CD4-positive, alpha-beta T cell (primary cell): ENCODE results near the gene CLN3. TPM values are rescaled to one million over a fixed set of nuclear protein-coding genes. Genes with fewer than 3 reads are reported as not detected.

Experiments used
- ATAC-seq: fragments of 200-7000 bp; cut with Tn5 transposase; one replicate; pipeline ENCODE4 v1.10.0; 2022; ENCODE audit warnings: mild to moderate bottlenecking; ENCODE audit not compliant: poor library complexity
- CTCF ChIA-PET: fragments of 350-600 bp; sonication (Branson Sonifier 250); formaldehyde crosslinking; loops from one replicate; lab custom pipeline; 2021; ENCODE audit warnings: antibody characterized with exemption, inconsistent platforms; lab: Charles Lee
- POLR2A ChIA-PET: fragments of 350-600 bp; sonication (Branson Sonifier 250); formaldehyde crosslinking; loops from one replicate; lab custom pipeline; 2021; ENCODE audit warnings: antibody characterized with exemption, inconsistent platforms; lab: Charles Lee
- DNase-seq, 14 experiments: peaks; one replicate each; pipeline ENCODE4 v3.0.0-alpha.2; 2013 to 2020; ENCODE audit warnings: mixed read lengths in 2 of 14
- H3K27ac ChIP-seq, 2 donors: one replicate each; pipeline versions ENCODE4 v1.5.1 to v1.7.0; 2013; ENCODE audit warnings: low read length in 2 of 2, low read depth in 1 of 2, mild to moderate bottlenecking in 1 of 2
- H3K27me3 ChIP-seq, 2 experiments: 1 replicate in 1 of 2; 2 replicates in 1 of 2; pipeline versions ENCODE4 v1.6.1 to v1.7.0; 2013; ENCODE audit warnings: low read length in 2 of 2, control low read depth in 1 of 2, mild to moderate bottlenecking in 1 of 2, moderate library complexity in 1 of 2; ENCODE audit not compliant: insufficient read depth in 2 of 2, control insufficient read depth in 1 of 2
- H3K36me3 ChIP-seq: one replicate; pipeline ENCODE4 v1.6.1; 2013; ENCODE audit warnings: low read length, control low read depth; ENCODE audit not compliant: insufficient read depth
- H3K4me1 ChIP-seq: one replicate; pipeline ENCODE4 v1.6.1; 2013; ENCODE audit warnings: low read length, control low read depth; ENCODE audit not compliant: insufficient read depth
- H3K4me3 ChIP-seq: one replicate; pipeline ENCODE4 v1.5.1; 2013; ENCODE audit warnings: mild to moderate bottlenecking, low read length, moderate library complexity
- H3K9me3 ChIP-seq, 2 experiments: 1 replicate in 1 of 2; 2 replicates in 1 of 2; pipeline versions ENCODE4 v1.6.1 to v1.7.0; 2013; ENCODE audit warnings: low read length in 2 of 2, mild to moderate bottlenecking in 2 of 2, control low read depth in 1 of 2, moderate library complexity in 1 of 2; ENCODE audit not compliant: control insufficient read depth in 1 of 2, insufficient read depth in 1 of 2
- H3K27ac Mint-ChIP-seq: one replicate; pipeline ENCODE4 v1.8.0; 2020; ENCODE audit warnings: mixed read lengths
- H3K27me3 Mint-ChIP-seq: one replicate; pipeline ENCODE4 v1.8.0; 2021; ENCODE audit warnings: mixed read lengths
- H3K36me3 Mint-ChIP-seq: one replicate; pipeline ENCODE4 v1.8.0; 2021; ENCODE audit warnings: low read depth, mixed read lengths
- H3K4me1 Mint-ChIP-seq: one replicate; pipeline ENCODE4 v1.8.0; 2021; ENCODE audit warnings: low read depth, mixed read lengths
- H3K4me3 Mint-ChIP-seq: one replicate; pipeline ENCODE4 v1.8.0; 2020; ENCODE audit warnings: mild to moderate bottlenecking, mixed read lengths
- H3K9me3 Mint-ChIP-seq: one replicate; pipeline ENCODE4 v1.8.0; 2020; ENCODE audit warnings: mixed read lengths
- intact Hi-C, 2 experiments: fragments of 100-400 bp; cut with DNase I in 1 of 2; cut with micrococcal nuclease in 1 of 2; formaldehyde crosslinking; loops; one replicate each; pipeline versions ENCODE4 v1.15.1 to v1.9.0; 2023 to 2025; cut with DNase I, micrococcal nuclease
- total RNA-seq, 174 experiments: library from RNA in 2 of 174; stranded (reverse) in 2 of 174; gene quantifications; one replicate each; pipeline ENCODE4 v1.2.3 and lab custom pipeline; 2021 to 2026
- TF ChIP-seq, protein P1 (sequence below): fragments of 200-600 bp; IDR thresholded peaks from one replicate; pipeline ENCODE4 v1.8.0; 2022; ENCODE audit warnings: antibody characterized with exemption, mild to moderate bottlenecking

Gene CLN3
- total RNA-seq, 2 experiments from 2014 or later, result 42.7 to 46.3 TPM

DNA sequence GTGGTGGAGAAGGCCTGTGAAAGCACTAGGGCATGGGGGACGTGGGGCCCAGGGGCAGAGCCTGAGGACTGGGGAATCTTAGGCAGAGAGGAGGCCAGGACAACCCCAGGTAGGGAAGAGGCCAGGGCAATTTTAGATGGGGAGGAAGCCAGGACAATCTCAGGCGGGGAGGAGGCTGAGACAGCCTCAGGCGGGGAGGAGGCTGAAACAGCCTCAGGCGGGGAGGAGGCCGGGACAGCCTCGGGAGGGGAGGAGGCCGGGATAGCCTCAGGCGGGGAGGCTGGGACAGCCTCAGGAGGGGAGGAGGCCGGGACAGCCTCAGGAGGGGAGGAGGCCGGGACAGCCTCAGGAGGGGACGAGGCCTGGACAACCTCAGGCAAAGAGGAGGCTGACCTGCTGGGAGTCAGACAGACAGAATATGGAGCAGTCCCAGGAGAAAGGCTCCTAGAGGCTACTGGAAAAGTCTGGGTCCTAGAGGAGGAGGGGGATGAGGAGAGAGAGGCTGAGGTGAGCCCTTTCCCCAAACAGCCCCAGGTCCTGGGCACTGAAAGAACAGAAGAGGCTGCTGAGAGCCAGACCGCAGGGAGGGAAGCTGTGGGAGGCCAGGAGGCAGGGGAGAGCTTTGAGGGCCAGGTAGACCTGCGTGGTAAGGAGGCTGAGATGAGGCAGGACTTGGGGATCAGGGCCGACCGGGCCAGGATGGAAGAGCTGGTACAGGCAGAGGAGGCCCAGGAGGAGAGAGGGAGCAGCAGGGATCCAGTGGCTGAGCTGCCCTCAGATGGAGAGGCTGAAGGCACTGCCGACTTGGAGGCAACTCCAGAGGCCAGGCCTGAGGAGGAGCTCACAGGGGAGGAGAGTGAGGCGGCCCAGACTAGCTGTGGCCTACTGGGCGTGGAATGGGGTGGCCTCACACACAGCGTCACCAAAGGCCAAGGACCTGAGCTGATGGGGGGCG, 4.2 kb upstream of the CLN3 start:
- Mint-ChIP-seq H3K4me3 (peak overlapping the region; percentile 92), H3K36me3 (peaks cover 22% of the 10 kb centered on the region), H3K27ac (peak overlapping the region; percentile 99), H3K4me1 (peaks cover 58% of the 10 kb centered on the region), H3K9me3 (no peaks in the 10 kb centered on the region), H3K27me3 (no peaks in the 10 kb centered on the region)
- peaks cover 61% of the 10 kb centered on the region for H3K4me1 ChIP-seq
- CTCF ChIA-PET, result no interaction called here
- TF ChIP-seq, protein P1, sequence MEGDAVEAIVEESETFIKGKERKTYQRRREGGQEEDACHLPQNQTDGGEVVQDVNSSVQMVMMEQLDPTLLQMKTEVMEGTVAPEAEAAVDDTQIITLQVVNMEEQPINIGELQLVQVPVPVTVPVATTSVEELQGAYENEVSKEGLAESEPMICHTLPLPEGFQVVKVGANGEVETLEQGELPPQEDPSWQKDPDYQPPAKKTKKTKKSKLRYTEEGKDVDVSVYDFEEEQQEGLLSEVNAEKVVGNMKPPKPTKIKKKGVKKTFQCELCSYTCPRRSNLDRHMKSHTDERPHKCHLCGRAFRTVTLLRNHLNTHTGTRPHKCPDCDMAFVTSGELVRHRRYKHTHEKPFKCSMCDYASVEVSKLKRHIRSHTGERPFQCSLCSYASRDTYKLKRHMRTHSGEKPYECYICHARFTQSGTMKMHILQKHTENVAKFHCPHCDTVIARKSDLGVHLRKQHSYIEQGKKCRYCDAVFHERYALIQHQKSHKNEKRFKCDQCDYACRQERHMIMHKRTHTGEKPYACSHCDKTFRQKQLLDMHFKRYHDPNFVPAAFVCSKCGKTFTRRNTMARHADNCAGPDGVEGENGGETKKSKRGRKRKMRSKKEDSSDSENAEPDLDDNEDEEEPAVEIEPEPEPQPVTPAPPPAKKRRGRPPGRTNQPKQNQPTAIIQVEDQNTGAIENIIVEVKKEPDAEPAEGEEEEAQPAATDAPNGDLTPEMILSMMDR, result no peak
- peak overlapping the region; percentile 90 to 97 for H3K27ac ChIP-seq
- intact Hi-C loops, result loop anchor here in 1 of 2 experiments (5.0 to 10.0 kb wide), 3 partner anchors 36 to 349 kb away; partner anchors contain the start of genes TUFM and XPO6
- peaks cover 0 to 6% of the 10 kb centered on the region in 2 experiments for H3K9me3 ChIP-seq
- H3K4me3 ChIP-seq, result peak overlapping the region; percentile 78
- ATAC-seq (no peak), DNase-seq (no peak)
- H3K27me3 ChIP-seq, result no peaks in the 10 kb centered on the region
- H3K36me3 ChIP-seq, result peaks cover 15% of the 10 kb centered on the region
- POLR2A ChIA-PET, result interaction anchor here (0.9 to 5.4 kb wide), 4 partner anchors 37 to 58 kb away, joined by 3 to 69 read pairs (median 8); partner anchors contain the start of gene SGF29

DNA sequence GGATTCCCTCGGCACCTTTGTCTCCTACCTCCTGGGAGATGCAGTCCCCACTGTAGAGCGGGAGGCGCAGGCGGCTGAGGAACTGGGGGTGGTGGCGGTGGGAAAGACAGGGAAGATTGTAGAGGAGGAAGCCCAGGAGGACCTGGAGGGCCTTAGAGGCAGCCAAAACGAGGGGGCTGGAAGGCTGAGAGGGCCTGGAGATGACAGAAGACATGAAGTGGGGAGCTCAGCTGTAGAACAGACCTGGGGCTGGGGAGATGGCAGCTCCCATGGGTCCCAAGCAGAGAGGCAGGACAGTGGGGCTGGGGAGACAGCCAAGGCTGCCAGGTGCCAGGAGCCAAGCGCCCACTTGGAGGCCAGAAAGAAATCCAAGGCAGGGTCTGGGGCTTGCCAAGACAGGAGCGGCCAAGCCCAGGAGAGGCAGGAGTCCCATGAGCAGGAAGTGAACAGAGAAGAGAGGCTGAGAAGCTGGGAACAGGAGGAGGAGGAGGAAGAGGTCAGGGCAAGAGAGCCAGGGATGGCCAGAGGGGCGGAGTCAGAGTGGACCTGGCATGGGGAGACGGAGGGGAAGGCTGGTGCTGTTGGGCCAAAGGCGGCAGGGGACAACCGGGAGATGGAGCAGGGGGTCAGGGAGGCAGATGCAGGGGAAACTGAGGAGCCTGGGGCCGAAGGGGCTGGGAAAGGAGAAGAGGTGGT, 3.4 kb upstream of the CLN3 start:
- H3K4me3 Mint-ChIP-seq, result peak overlapping the region; percentile 92
- peak in 2 of 14 experiments; percentile 14 to 32 for DNase-seq
- H3K27me3 Mint-ChIP-seq, result no peaks in the 10 kb centered on the region
- ChIA-PET POLR2A (interaction anchor here (1.1 to 5.4 kb wide), 8 partner anchors 12 to 218 kb away, joined by 3 to 69 read pairs (median 6); no protein-coding TSS in a partner anchor), CTCF (no interaction called here)
- no peak for ATAC-seq
- H3K36me3 Mint-ChIP-seq, result peaks cover 22% of the 10 kb centered on the region
- intact Hi-C loops, result loop anchor here in 1 of 2 experiments (5.0 to 10.0 kb wide), 3 partner anchors 37 to 350 kb away; partner anchors contain the start of genes TUFM and XPO6
- Histone ChIP-seq H3K4me1 (peaks cover 66% of the 10 kb centered on the region), H3K9me3 (peaks cover 0 to 6% of the 10 kb centered on the region in 2 experiments), H3K36me3 (peaks cover 15% of the 10 kb centered on the region), H3K4me3 (peak overlapping the region; percentile 78), H3K27ac (peak overlapping the region; percentile 90 to 97), H3K27me3 (no peaks in the 10 kb centered on the region)
- peak overlapping the region; percentile 99 for H3K27ac Mint-ChIP-seq
- TF ChIP-seq, protein P1, result no peak
- H3K4me1 Mint-ChIP-seq, result peaks cover 58% of the 10 kb centered on the region
- no peaks in the 10 kb centered on the region for H3K9me3 Mint-ChIP-seq
